GM21515 (cell line): ENCODE results near the gene MYORG.
A peak's percentile ranks its signal among the peaks of the same experiment; 100 is the strongest.

ENCODE experiments used
- ATAC-seq: cut with Tn5 transposase; IDR thresholded peaks from one replicate; pipeline ENCODE4 v1.9.1; 2021; ENCODE audit not compliant: unreplicated experiment

The MYORG gene

GRCh38 chr9:34335376-34335775 lies 41.3 kb downstream of the MYORG start:
- ATAC-seq, result no peak

- ATAC-seq, result no peak
Measured at GRCh38 chr9:34334916-34335315, 41.8 kb downstream of the MYORG start.

GRCh38 chr9:34334337-34334824 lies 42.3 kb downstream of the MYORG start:
- no peak for ATAC-seq

GRCh38 chr9:34333836-34334235 lies 42.9 kb downstream of the MYORG start:
- no peak for ATAC-seq

GRCh38 chr9:34332076-34332964 lies 44.4 kb downstream of the MYORG start:
- ATAC-seq, result no peak

- ATAC-seq, result no peak
Measured at GRCh38 chr9:34331196-34331595, 45.5 kb downstream of the MYORG start.

- peak; percentile 92 for ATAC-seq
Measured at GRCh38 chr9:34328987-34329832, 47.5 kb downstream of the MYORG start, which contains the start of the genes KIF24 and NUDT2. Gene KIF24, minus strand, starts transcription at chr9:34329268. Its CDS starts 17,922 bp downstream, at chr9:34311346. Gene NUDT2, plus strand, starts transcription at chr9:34329569. Its CDS starts 9,471 bp downstream, at chr9:34339040.

GRCh38 chr9:34328500-34328986 lies 48.2 kb downstream of the MYORG start:
- no peak for ATAC-seq

- ATAC-seq, result no peak
Measured at GRCh38 chr9:34326690-34327089, 50.0 kb downstream of the MYORG start.

- no peak for ATAC-seq
Measured at GRCh38 chr9:34322899-34323591, 53.7 kb downstream of the MYORG start.

GRCh38 chr9:34321451-34321850 lies 55.2 kb downstream of the MYORG start:
- no peak for ATAC-seq

- ATAC-seq, result no peak
Measured at GRCh38 chr9:34318163-34318790, 58.4 kb downstream of the MYORG start.

- no peak for ATAC-seq
Measured at GRCh38 chr9:34317436-34317835, 59.3 kb downstream of the MYORG start.
